ENCODE measurements around the gene TFPT.

TFPT gene

GRCh38 chr19:54136864-54137698 lies 21.6 kb upstream of the TFPT start:
- Histone ChIP-seq H3K27me3 (replicated peaks; ENCODE audit: control insufficient read depth, insufficient read depth, low read length, poor library complexity, severe bottlenecking) (no peaks in the 10 kb centered on the region), H3K4me3 (ENCODE audit: insufficient read depth, low read depth, low read length, poor library complexity, severe bottlenecking) (peak overlapping the region; percentile 88), H3K4me1 (ENCODE audit: control insufficient read depth, insufficient read depth, low read length, poor library complexity, severe bottlenecking) (peaks cover 33% of the 10 kb centered on the region), H3K27ac (ENCODE audit: insufficient read depth, low read length, poor library complexity, severe bottlenecking) (peak overlapping the region; percentile 97), H3K9me3 (ENCODE audit: control insufficient read depth, low read length) (no peaks in the 10 kb centered on the region), H3K36me3 (ENCODE audit: control insufficient read depth, insufficient read depth, low read length) (peaks cover 15% of the 10 kb centered on the region)
- peak; percentile 99 to 100 (median 99) for DNase-seq

DNA sequence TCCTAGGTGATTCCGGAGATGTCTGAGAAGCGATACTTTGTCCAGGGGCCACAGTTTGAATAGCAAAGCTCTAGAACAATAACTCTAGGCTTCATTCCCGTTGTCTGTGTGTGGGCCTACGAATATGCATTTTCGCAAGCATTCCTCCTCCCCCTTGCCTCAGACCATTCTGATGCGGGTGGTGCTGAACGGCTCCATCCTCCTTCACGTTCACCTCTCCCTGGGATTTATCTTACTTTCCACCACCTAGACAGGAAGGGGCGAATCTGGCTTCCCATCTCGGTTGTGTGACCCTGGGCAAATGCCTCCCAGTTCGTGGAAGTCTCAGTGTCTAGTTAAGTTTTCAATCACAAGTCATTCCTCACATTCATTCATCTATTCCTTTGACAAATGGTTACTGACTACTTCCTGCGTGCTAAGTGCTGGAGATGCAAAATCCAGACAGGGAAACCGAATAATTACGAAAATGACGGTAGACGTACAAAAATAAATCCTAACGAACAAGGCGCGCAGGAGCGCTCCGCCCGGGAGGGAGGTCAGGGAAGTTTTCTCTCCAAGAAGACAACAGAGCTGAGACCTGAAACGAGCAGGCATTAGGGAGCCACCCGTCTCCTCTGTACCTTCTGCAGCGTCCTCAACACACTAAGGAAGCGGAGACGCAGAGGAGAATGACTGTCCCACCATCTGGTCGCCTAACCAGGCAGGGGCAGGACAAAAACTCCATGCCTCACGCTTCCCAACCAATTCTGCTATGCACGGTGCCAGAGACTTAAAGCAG lies 20.8 kb upstream of the TFPT start:
- Histone ChIP-seq H3K4me1 (ENCODE audit: control insufficient read depth, insufficient read depth, low read length, poor library complexity, severe bottlenecking) (peaks cover 33% of the 10 kb centered on the region), H3K27ac (ENCODE audit: insufficient read depth, low read length, poor library complexity, severe bottlenecking) (peak overlapping the region; percentile 56), H3K4me3 (ENCODE audit: insufficient read depth, low read depth, low read length, poor library complexity, severe bottlenecking) (peak overlapping the region; percentile 55), H3K9me3 (ENCODE audit: control insufficient read depth, low read length) (no peaks in the 10 kb centered on the region), H3K27me3 (replicated peaks; ENCODE audit: control insufficient read depth, insufficient read depth, low read length, poor library complexity, severe bottlenecking) (no peaks in the 10 kb centered on the region), H3K36me3 (ENCODE audit: control insufficient read depth, insufficient read depth, low read length) (peaks cover 13% of the 10 kb centered on the region)
- DNase-seq: no peak

- no peak for DNase-seq
- Histone ChIP-seq H3K4me3 (ENCODE audit: insufficient read depth, low read depth, low read length, poor library complexity, severe bottlenecking) (no peak overlapping the region), H3K27me3 (replicated peaks; ENCODE audit: control insufficient read depth, insufficient read depth, low read length, poor library complexity, severe bottlenecking) (no peaks in the 10 kb centered on the region), H3K4me1 (ENCODE audit: control insufficient read depth, insufficient read depth, low read length, poor library complexity, severe bottlenecking) (peaks cover 19% of the 10 kb centered on the region), H3K27ac (ENCODE audit: insufficient read depth, low read length, poor library complexity, severe bottlenecking) (no peak overlapping the region), H3K9me3 (ENCODE audit: control insufficient read depth, low read length) (no peaks in the 10 kb centered on the region), H3K36me3 (ENCODE audit: control insufficient read depth, insufficient read depth, low read length) (peaks cover 20% of the 10 kb centered on the region)
Measured at GRCh38 chr19:54133957-54134590, 18.6 kb upstream of the TFPT start.

DNA sequence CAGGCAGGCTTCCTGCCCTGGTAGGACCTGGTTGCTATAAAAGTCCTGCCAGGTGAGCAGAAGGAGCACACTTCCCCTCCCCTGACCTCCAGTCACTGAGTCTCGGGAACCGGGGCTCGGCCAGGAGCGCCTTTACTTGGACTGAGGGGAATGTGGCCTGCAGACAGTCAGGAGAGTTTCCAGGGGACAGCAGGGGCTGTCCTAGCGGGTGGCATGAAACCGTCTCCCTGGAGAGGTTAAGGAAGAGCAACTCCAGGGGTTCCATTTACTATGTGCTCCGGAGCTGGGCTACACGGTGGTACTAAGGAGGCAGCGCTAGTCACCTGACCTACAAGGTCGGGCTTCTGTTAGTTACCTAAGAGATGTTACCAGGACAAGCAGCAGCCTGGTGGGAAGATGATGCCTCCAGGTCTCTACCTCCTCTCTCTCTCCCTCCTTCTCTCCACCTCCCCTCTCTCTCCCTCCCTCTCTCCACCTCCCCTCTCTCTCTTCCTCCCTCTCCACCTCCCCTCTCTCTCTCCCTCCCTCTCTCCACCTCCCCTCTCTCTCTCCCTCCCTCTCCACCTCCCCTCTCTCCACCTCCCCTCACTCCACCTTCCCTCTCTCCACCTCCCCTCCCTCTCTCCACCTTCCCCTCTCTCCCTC lies 18.0 kb upstream of the TFPT start:
- Histone ChIP-seq H3K27ac (ENCODE audit: insufficient read depth, low read length, poor library complexity, severe bottlenecking) (no peak overlapping the region), H3K27me3 (replicated peaks; ENCODE audit: control insufficient read depth, insufficient read depth, low read length, poor library complexity, severe bottlenecking) (no peaks in the 10 kb centered on the region), H3K36me3 (ENCODE audit: control insufficient read depth, insufficient read depth, low read length) (peaks cover 26% of the 10 kb centered on the region), H3K4me1 (ENCODE audit: control insufficient read depth, insufficient read depth, low read length, poor library complexity, severe bottlenecking) (peaks cover 13% of the 10 kb centered on the region), H3K9me3 (ENCODE audit: control insufficient read depth, low read length) (no peaks in the 10 kb centered on the region), H3K4me3 (ENCODE audit: insufficient read depth, low read depth, low read length, poor library complexity, severe bottlenecking) (no peak overlapping the region)
- DNase-seq: no peak

- no peak for DNase-seq
- Histone ChIP-seq H3K36me3 (ENCODE audit: control insufficient read depth, insufficient read depth, low read length) (peaks cover 59% of the 10 kb centered on the region), H3K4me1 (ENCODE audit: control insufficient read depth, insufficient read depth, low read length, poor library complexity, severe bottlenecking) (no peaks in the 10 kb centered on the region), H3K27me3 (replicated peaks; ENCODE audit: control insufficient read depth, insufficient read depth, low read length, poor library complexity, severe bottlenecking) (no peaks in the 10 kb centered on the region), H3K27ac (ENCODE audit: insufficient read depth, low read length, poor library complexity, severe bottlenecking) (no peak overlapping the region), H3K4me3 (ENCODE audit: insufficient read depth, low read depth, low read length, poor library complexity, severe bottlenecking) (no peak overlapping the region), H3K9me3 (ENCODE audit: control insufficient read depth, low read length) (no peaks in the 10 kb centered on the region)
Measured at GRCh38 chr19:54129617-54129996, 14.2 kb upstream of the TFPT start.

- Histone ChIP-seq H3K36me3 (ENCODE audit: control insufficient read depth, insufficient read depth, low read length) (peaks cover 65% of the 10 kb centered on the region), H3K27me3 (replicated peaks; ENCODE audit: control insufficient read depth, insufficient read depth, low read length, poor library complexity, severe bottlenecking) (no peaks in the 10 kb centered on the region), H3K4me3 (ENCODE audit: insufficient read depth, low read depth, low read length, poor library complexity, severe bottlenecking) (no peak overlapping the region), H3K4me1 (ENCODE audit: control insufficient read depth, insufficient read depth, low read length, poor library complexity, severe bottlenecking) (no peaks in the 10 kb centered on the region), H3K9me3 (ENCODE audit: control insufficient read depth, low read length) (no peaks in the 10 kb centered on the region), H3K27ac (ENCODE audit: insufficient read depth, low read length, poor library complexity, severe bottlenecking) (no peak overlapping the region)
- DNase-seq: no peak
Measured at GRCh38 chr19:54128796-54129616, 13.5 kb upstream of the TFPT start.

DNA sequence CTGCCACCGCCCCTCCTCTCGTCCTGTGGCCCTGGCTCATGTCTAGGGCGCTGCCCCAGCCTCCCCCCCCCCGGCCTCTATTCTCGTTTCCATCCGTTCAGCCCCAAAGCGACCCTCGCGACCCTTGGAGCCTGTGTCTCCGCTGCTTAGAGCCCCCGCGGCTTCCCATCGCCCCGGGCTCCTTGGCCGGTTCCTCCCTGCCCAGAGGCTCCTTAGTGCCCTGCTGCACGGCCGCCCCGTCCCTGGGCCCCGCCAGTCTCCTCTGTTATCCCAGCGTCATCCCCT lies 12.9 kb upstream of the TFPT start:
- H3K36me3 ChIP-seq (ENCODE audit: control insufficient read depth, insufficient read depth, low read length): peaks cover 71% of the 10 kb centered on the region
- H3K27me3 ChIP-seq (replicated peaks; ENCODE audit: control insufficient read depth, insufficient read depth, low read length, poor library complexity, severe bottlenecking): no peaks in the 10 kb centered on the region
- no peak overlapping the region for H3K4me3 ChIP-seq (ENCODE audit: insufficient read depth, low read depth, low read length, poor library complexity, severe bottlenecking)

DNA sequence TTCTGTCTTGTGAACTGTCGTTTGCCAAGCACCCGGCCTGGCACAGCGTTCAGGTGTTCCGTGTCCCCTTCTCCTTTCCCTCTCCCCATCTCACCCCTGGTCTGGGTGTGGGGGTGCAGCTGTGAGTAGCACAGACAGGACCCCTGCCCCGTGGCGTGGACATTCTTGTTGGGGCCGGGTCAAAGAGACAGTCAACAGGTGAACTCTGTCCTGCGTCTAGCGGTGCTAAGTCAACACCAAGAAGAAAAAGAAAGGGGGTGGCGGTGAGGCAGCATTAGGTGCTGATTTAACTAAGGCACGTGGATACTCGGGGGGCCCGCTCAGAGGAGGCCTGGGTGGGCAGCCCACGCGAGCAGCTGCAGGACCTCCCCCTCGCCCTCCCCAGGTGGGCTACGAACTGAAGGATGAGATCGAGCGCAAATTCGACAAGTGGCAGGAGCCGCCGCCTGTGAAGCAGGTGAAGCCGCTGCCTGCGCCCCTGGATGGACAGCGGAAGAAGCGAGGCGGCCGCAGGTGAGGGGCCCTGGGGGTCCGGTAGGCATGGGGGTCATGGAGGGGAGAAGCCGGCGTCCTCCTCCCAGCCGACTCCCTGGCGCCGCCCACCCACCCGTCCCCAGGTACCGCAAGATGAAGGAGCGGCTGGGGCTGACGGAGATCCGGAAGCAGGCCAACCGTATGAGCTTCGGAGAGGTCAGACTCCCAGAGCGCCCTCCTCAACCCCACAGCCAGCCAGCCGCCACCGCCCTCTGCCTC lies 12.4 kb upstream of the TFPT start:
- no peak overlapping the region for H3K27ac ChIP-seq (ENCODE audit: insufficient read depth, low read length, poor library complexity, severe bottlenecking)
- H3K27me3 ChIP-seq (replicated peaks; ENCODE audit: control insufficient read depth, insufficient read depth, low read length, poor library complexity, severe bottlenecking): no peaks in the 10 kb centered on the region
- no peak overlapping the region for H3K4me3 ChIP-seq (ENCODE audit: insufficient read depth, low read depth, low read length, poor library complexity, severe bottlenecking)
- H3K4me1 ChIP-seq (ENCODE audit: control insufficient read depth, insufficient read depth, low read length, poor library complexity, severe bottlenecking): no peaks in the 10 kb centered on the region
- no peak for DNase-seq
- no peaks in the 10 kb centered on the region for H3K9me3 ChIP-seq (ENCODE audit: control insufficient read depth, low read length)
- H3K36me3 ChIP-seq (ENCODE audit: control insufficient read depth, insufficient read depth, low read length): peaks cover 77% of the 10 kb centered on the region

More for the DNA sequence above, 12.9 kb upstream of the TFPT start:
- no peaks in the 10 kb centered on the region for H3K9me3 ChIP-seq (ENCODE audit: control insufficient read depth, low read length)
- H3K27ac ChIP-seq (ENCODE audit: insufficient read depth, low read length, poor library complexity, severe bottlenecking): no peak overlapping the region
- no peaks in the 10 kb centered on the region for H3K4me1 ChIP-seq (ENCODE audit: control insufficient read depth, insufficient read depth, low read length, poor library complexity, severe bottlenecking)
- no peak for DNase-seq

DNA sequence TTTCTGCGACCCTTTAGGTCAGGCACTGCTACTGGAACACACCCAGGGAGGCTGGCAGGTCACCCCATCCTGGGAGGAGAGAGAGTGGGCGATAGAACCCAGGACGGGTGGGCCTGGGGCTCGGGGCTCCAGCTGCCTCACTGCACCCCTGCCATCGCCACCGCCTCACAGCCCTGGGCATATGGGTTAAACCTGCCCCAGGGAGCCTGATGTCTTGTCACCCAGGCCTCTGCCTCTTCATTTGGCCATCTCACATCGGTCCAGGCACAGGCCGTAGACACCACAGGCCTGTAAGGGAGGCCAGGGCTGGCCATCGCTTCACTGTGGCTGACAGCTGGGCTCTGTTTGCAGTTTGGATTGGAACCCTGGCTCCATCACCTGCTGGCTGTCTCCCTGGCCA lies 10.3 kb upstream of the TFPT start:
- no peaks in the 10 kb centered on the region for H3K27me3 ChIP-seq (replicated peaks; ENCODE audit: control insufficient read depth, insufficient read depth, low read length, poor library complexity, severe bottlenecking)
- no peak overlapping the region for H3K27ac ChIP-seq (ENCODE audit: insufficient read depth, low read length, poor library complexity, severe bottlenecking)
- H3K4me1 ChIP-seq (ENCODE audit: control insufficient read depth, insufficient read depth, low read length, poor library complexity, severe bottlenecking): no peaks in the 10 kb centered on the region
- H3K4me3 ChIP-seq (ENCODE audit: insufficient read depth, low read depth, low read length, poor library complexity, severe bottlenecking): no peak overlapping the region
- peaks cover 82% of the 10 kb centered on the region for H3K36me3 ChIP-seq (ENCODE audit: control insufficient read depth, insufficient read depth, low read length)
- no peaks in the 10 kb centered on the region for H3K9me3 ChIP-seq (ENCODE audit: control insufficient read depth, low read length)
- DNase-seq: no peak
